K562 (cell line): ENCODE results near the gene SLC25A51. TPM values are rescaled to one million over a fixed set of nuclear protein-coding genes. Genes with fewer than 3 reads are reported as not detected.

Source experiments
- ATAC-seq: fragments of 200-7000 bp; cut with Tn5 transposase; 3 replicates; pipeline ENCODE4 v1.9.1; 2020; ENCODE audit warnings: moderate library complexity
- BruUV-seq: library from RNA; stranded (reverse); fragments of 400-500 nt; replicated peaks from 2 replicates; lab custom pipeline; 2021; lab: Mats Ljungman, UMichigan
- CTCF ChIA-PET: fragments of 300-600 bp; formaldehyde crosslinking; extraction: SDS; loops from one replicate; lab custom pipeline; 2021; ENCODE audit warnings: low intra/inter-chr PET ratio; lab: Yijun Ruan, JAX
- POLR2A ChIA-PET: fragments of 300-600, 350-650 bp; sonication (Branson Sonifier 250); formaldehyde crosslinking; extraction: SDS; loops from one replicate; lab custom pipeline; 2021; ENCODE audit warnings: antibody characterized with exemption, inconsistent platforms; lab: Yijun Ruan, JAX
- DNase-seq, 4 experiments: peaks; one replicate each; pipeline versions ENCODE4 v3.0.0 to v3.0.0-alpha.2; 2011 to 2018; ENCODE audit warnings: low spot score in 3 of 4, mixed read lengths in 3 of 4; ENCODE audit errors: extremely low read depth in 1 of 4
- FAIRE-seq: peaks from 2 replicates; lab custom pipeline; 2011; peaks lifted over from hg19 to GRCh38; lab: Jason Lieb, UNC
- H2AFZ ChIP-seq: 2 replicates; pipeline ENCODE4 v1.6.0; 2011; ENCODE audit warnings: low read depth, low read length, control low read depth, inconsistent platforms
- H3K27ac ChIP-seq: fragments of 200-600 bp; 3 replicates; pipeline ENCODE4 v1.8.0; 2011; ENCODE audit warnings: low read depth, mild to moderate bottlenecking, control low read depth, inconsistent platforms, low read length, moderate library complexity, mixed read lengths; ENCODE audit errors: extremely low read depth
- H3K27me3 ChIP-seq, 2 experiments: fragments of 300-600 bp in 1 of 2; 2 replicates in 1 of 2; 3 replicates in 1 of 2; pipeline versions ENCODE4 v1.6.0 to v1.8.0; 2011; ENCODE audit warnings: inconsistent platforms in 2 of 2, low read length in 2 of 2, mild to moderate bottlenecking in 1 of 2, mixed read lengths in 1 of 2, moderate library complexity in 1 of 2; ENCODE audit not compliant: control insufficient read depth in 2 of 2, insufficient read depth in 2 of 2
- H3K36me3 ChIP-seq: fragments of 300-600 bp; 3 replicates; pipeline ENCODE4 v1.8.0; 2011; ENCODE audit warnings: mild to moderate bottlenecking, low read length, inconsistent platforms; ENCODE audit not compliant: control insufficient read depth, insufficient read depth
- H3K4me1 ChIP-seq, 2 experiments: fragments of 200-600 bp in 1 of 2; replicated peaks in 1 of 2; 2 replicates in 1 of 2; 3 replicates in 1 of 2; pipeline versions ENCODE4 v1.5.1 to v1.8.0; 2011; ENCODE audit warnings: inconsistent platforms in 2 of 2, low read length in 2 of 2, mild to moderate bottlenecking in 1 of 2, mixed read lengths in 1 of 2, moderate library complexity in 1 of 2; ENCODE audit not compliant: control insufficient read depth in 2 of 2, insufficient read depth in 2 of 2
- H3K4me2 ChIP-seq: 2 replicates; pipeline ENCODE4 v1.6.1; 2011; ENCODE audit warnings: low read length, control low read depth, inconsistent platforms, mixed read lengths; ENCODE audit not compliant: insufficient read depth
- H3K4me3 ChIP-seq: fragments of 200-600 bp; sonication (generic), shearing (Covaris generic); 2 replicates; pipeline ENCODE4 v1.5.1; 2016; ENCODE audit warnings: control low read depth, inconsistent platforms
- H3K79me2 ChIP-seq: fragments of 200-600 bp; 3 replicates; pipeline ENCODE4 v1.8.0; 2011; ENCODE audit warnings: low read length, inconsistent platforms; ENCODE audit not compliant: control insufficient read depth, insufficient read depth
- H3K9ac ChIP-seq, 2 experiments: 2 replicates each; pipeline versions ENCODE4 v1.6.0 to v1.6.1; 2011; ENCODE audit warnings: low read depth in 2 of 2, low read length in 2 of 2, control low read depth in 1 of 2, inconsistent platforms in 1 of 2, mild to moderate bottlenecking in 1 of 2, mixed read lengths in 1 of 2; ENCODE audit not compliant: insufficient read depth in 1 of 2
- H3K9me1 ChIP-seq: one replicate; pipeline ENCODE4 v1.6.0; 2011; ENCODE audit warnings: inconsistent platforms, mild to moderate bottlenecking, low read length, moderate library complexity; ENCODE audit not compliant: control insufficient read depth, insufficient read depth
- H3K9me3 ChIP-seq: replicated peaks from 2 replicates; pipeline ENCODE4 v1.5.1; 2011; ENCODE audit warnings: low read depth, low read length, inconsistent platforms; ENCODE audit not compliant: control insufficient read depth, insufficient read depth
- H4K20me1 ChIP-seq: replicated peaks from 2 replicates; pipeline ENCODE4 v1.6.1; 2011; ENCODE audit warnings: low read length, inconsistent platforms, mixed read lengths; ENCODE audit not compliant: control insufficient read depth, insufficient read depth
- CBX3 ChIP-seq, 2 experiments: IDR thresholded peaks; 1 replicate in 1 of 2; 2 replicates in 1 of 2; pipeline ENCODE4 v1.6.1; 2012; ENCODE audit warnings: inconsistent platforms in 2 of 2, low read length in 2 of 2, borderline replicate concordance in 1 of 2, control low read depth in 1 of 2
- GATA2 ChIP-seq: sonication (generic); formaldehyde crosslinking; IDR thresholded peaks from 2 replicates; pipeline ENCODE4 v1.4.0; 2020; ENCODE audit warnings: mild to moderate bottlenecking, missing genetic modification reagents
- IRF2 ChIP-seq: sonication (generic); formaldehyde crosslinking; IDR thresholded peaks from 2 replicates; pipeline ENCODE4 v1.8.1; 2022; ENCODE audit warnings: mild to moderate bottlenecking, missing genetic modification reagents
- L3MBTL2 ChIP-seq: fragments of 450-650 bp; IDR thresholded peaks from 2 replicates; pipeline ENCODE4 v1.6.1; 2016; ENCODE audit warnings: mild to moderate bottlenecking, moderate library complexity
- NFIX ChIP-seq: fragments of 250-450 bp; sonication (Bioruptor Pico); IDR thresholded peaks from 2 replicates; pipeline ENCODE4 v1.4.0; 2020; ENCODE audit warnings: low read depth, mild to moderate bottlenecking, moderate library complexity
- RBBP5 ChIP-seq: fragments of 200-600 bp; sonication (generic); IDR thresholded peaks from 2 replicates; pipeline ENCODE4 v1.6.1; 2012; ENCODE audit warnings: borderline replicate concordance, mild to moderate bottlenecking, low read length, control low read depth, inconsistent platforms; ENCODE audit not compliant: insufficient read depth, poor library complexity, severe bottlenecking
- RBM25 ChIP-seq: fragments of 200-400 bp; formaldehyde crosslinking; IDR thresholded peaks from 2 replicates; pipeline ENCODE4 v1.6.1; 2018; ENCODE audit warnings: low read length, low read depth, moderate library complexity; ENCODE audit not compliant: severe bottlenecking
- RCOR1 ChIP-seq, 2 experiments: IDR thresholded peaks; 2 replicates each; pipeline ENCODE4 v1.6.1; 2012; ENCODE audit warnings: low read depth in 2 of 2, low read length in 2 of 2, borderline replicate concordance in 1 of 2, improper control_type of control experiment in 1 of 2
- SNIP1 ChIP-seq: fragments of 450-650 bp; IDR thresholded peaks from 2 replicates; pipeline ENCODE4 v1.7.1; 2017; ENCODE audit warnings: low read depth, mild to moderate bottlenecking
- TEAD4 ChIP-seq, 2 experiments: sonication (generic) in 1 of 2; formaldehyde crosslinking in 1 of 2; IDR thresholded peaks; 2 replicates each; pipeline versions ENCODE4 v1.6.1 to v1.8.0; 2012 to 2022; ENCODE audit warnings: borderline replicate concordance in 1 of 2, inconsistent platforms in 1 of 2, low read length in 1 of 2, mild to moderate bottlenecking in 1 of 2, missing genetic modification reagents in 1 of 2
- ZBTB17 ChIP-seq: fragments of 450-650 bp; formaldehyde crosslinking; IDR thresholded peaks from 2 replicates; pipeline ENCODE4 v1.4.0; 2020; ENCODE audit warnings: mild to moderate bottlenecking
- ZNF75A ChIP-seq: fragments of 450-650 bp; formaldehyde crosslinking; IDR thresholded peaks from 2 replicates; pipeline ENCODE4 v1.4.0; 2020; ENCODE audit warnings: mild to moderate bottlenecking
- WGBS: fragments of 100-300 bp; shearing (Covaris generic); methylation state at CpG from one replicate; pipeline ENCODE4 v1.1.6; 2016; ENCODE audit warnings: low coverage, mixed read lengths; ENCODE audit not compliant: insufficient coverage; ENCODE audit errors: missing lambda C conversion rate; 5-methylcytosine and 5-hydroxymethylcytosine counted together
- in situ Hi-C: fragments of 300-500 bp; cut with MboI; formaldehyde crosslinking; loops from 4 replicates; pipeline ENCODE4 v1.15.0; 2018; ENCODE audit warnings: inconsistent platforms, mixed read lengths
- intact Hi-C: fragments of 100-400 bp; cut with micrococcal nuclease; formaldehyde crosslinking; loops from 2 replicates; pipeline ENCODE4 v1.14.2; 2022
- polyA plus RNA-seq, 8 experiments: library from polyadenylated mRNA; depleted of rRNA in 4 of 8; stranded (reverse) in 5 of 8; unstranded in 3 of 8; fragments of >200 nt; fragmentation: Nextera tagmentation in 2 of 8; fragmentation: Illumina TruSeq in 1 of 8; extraction: Ambion mirVana in 2 of 8; extraction: Trizol in 1 of 8; gene quantifications; 2 replicates each; pipeline versions ENCODE4 v1.2.1 to v1.2.3, GENCODE V29; 2011 to 2014; ENCODE audit warnings: inconsistent platforms in 1 of 8, missing spikeins in 1 of 8
- total RNA-seq, 7 experiments: library from RNA; depleted of rRNA in 6 of 7; stranded (reverse); fragments of >200 nt in 6 of 7; fragmentation: Illumina TruSeq in 2 of 7; extraction: Trizol in 2 of 7; gene quantifications; 2 replicates each; pipeline versions ENCODE4 v1.2.1 to v1.2.3, GENCODE V29; 2011 to 2021; ENCODE audit warnings: low replicate concordance in 1 of 7
- TF ChIP-seq, protein P1 (sequence below), 3 experiments: fragments of 200-800 bp in 1 of 3; fragments of 250-450 bp in 1 of 3; fragments of 450-650 bp in 1 of 3; sonication (Bioruptor Pico) in 1 of 3; sonication (Bioruptor generic) in 1 of 3; formaldehyde crosslinking in 1 of 3; IDR thresholded peaks; 2 replicates each; pipeline versions ENCODE4 v1.6.1 to v1.8.0; 2016 to 2022; ENCODE audit warnings: mild to moderate bottlenecking in 2 of 3, missing genetic modification characterization in 2 of 3, missing compliant biosample characterization in 1 of 3, moderate library complexity in 1 of 3
- TF ChIP-seq, protein P2 (sequence below): fragments of 450-650 bp; IDR thresholded peaks from 2 replicates; pipeline ENCODE4 v1.6.1; 2016; ENCODE audit warnings: antibody characterized with exemption

The SLC25A51 gene
- total and polyA plus RNA-seq, 9 of the 15 experiments (the other 6 are each of a cell fraction or from before 2014, with no cell fraction given), result 9.1 to 40.7 (median 24.5) TPM

DNA sequence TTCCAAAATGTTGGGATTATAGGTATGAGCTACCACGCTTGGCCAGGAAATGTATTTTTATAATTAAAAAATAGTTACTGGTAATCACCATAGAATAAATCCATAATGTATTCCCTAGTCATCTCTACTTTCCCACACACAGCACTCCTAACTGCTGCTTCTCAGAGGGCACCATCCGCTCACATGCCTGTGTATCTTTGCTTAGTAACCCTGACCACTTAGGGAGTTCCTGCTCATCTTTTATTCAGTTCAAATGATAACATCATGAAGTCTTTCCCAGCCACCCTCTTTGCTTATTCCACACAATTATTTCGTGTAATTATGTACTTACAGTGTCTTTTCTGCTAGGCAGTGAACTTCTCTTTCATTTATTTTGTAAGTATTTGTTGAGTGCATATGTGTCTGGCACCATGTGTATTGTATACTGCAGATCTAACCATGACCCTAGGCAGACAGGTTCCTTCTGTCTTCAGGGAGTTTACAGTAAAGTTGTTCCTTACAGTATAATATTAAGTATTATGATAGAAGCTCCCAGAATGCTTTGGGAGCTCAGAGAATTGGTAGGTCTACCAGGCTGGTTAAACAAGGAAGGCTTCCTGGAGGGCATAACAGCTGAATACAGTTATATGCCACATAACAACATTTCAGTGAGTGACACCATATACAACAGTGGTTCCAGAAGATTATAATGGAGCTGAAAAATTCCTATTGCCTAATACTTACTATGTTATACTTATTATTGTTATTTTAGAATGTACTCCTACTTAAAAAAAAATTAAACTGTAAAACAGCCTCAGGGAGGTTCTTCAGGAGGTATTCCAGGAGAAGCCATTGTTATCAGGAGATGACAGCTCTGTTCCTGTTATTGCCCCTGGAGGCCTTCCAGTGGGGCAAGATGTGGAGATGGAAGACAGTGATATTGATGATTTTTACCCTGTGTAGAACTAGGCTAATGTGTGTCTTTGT lies 64.1 kb downstream of the SLC25A51 start:
- ATAC-seq, result peak; percentile 87
- Histone ChIP-seq H3K4me2 (peak overlapping the region; percentile 66), H3K79me2 (peaks cover 32% of the 10 kb centered on the region), H3K27ac (peak overlapping the region; percentile 87), H3K9ac (peak overlapping the region in 1 of 2 experiments; percentile 50; a peak in 2 of 4 replicates), H3K9me3 (no peaks in the 10 kb centered on the region), H3K27me3 (no peaks in the 10 kb centered on the region), H2AFZ (peak overlapping the region; percentile 61), H4K20me1 (no peaks in the 10 kb centered on the region), H3K4me3 (no peak overlapping the region), H3K9me1 (no peaks in the 10 kb centered on the region), H3K36me3 (peaks cover 40% of the 10 kb centered on the region), H3K4me1 (peaks cover 14 to 20% of the 10 kb centered on the region in 2 experiments)
- POLR2A ChIA-PET, result interaction anchor here (0.6 to 2.4 kb wide), 11 partner anchors 10 to 377 kb away, joined by 3 to 12 read pairs (median 4); no protein-coding TSS in a partner anchor
- 29% methylated on average over 3 of the region's 3 CpGs for WGBS
- FAIRE-seq, result peak; percentile 85
- CTCF ChIA-PET, result no interaction called here
- intact Hi-C loops (loop anchor here (5.0 kb wide), 1 partner anchor 37 kb away; the partner anchor contains the start of gene DCAF10), in situ Hi-C loops (no loop called here)
- peak in 3 of 4 experiments; percentile 37 to 83 (median 46) for DNase-seq
- no TSS peak for BruUV-seq
- TF ChIP-seq, protein P1, sequence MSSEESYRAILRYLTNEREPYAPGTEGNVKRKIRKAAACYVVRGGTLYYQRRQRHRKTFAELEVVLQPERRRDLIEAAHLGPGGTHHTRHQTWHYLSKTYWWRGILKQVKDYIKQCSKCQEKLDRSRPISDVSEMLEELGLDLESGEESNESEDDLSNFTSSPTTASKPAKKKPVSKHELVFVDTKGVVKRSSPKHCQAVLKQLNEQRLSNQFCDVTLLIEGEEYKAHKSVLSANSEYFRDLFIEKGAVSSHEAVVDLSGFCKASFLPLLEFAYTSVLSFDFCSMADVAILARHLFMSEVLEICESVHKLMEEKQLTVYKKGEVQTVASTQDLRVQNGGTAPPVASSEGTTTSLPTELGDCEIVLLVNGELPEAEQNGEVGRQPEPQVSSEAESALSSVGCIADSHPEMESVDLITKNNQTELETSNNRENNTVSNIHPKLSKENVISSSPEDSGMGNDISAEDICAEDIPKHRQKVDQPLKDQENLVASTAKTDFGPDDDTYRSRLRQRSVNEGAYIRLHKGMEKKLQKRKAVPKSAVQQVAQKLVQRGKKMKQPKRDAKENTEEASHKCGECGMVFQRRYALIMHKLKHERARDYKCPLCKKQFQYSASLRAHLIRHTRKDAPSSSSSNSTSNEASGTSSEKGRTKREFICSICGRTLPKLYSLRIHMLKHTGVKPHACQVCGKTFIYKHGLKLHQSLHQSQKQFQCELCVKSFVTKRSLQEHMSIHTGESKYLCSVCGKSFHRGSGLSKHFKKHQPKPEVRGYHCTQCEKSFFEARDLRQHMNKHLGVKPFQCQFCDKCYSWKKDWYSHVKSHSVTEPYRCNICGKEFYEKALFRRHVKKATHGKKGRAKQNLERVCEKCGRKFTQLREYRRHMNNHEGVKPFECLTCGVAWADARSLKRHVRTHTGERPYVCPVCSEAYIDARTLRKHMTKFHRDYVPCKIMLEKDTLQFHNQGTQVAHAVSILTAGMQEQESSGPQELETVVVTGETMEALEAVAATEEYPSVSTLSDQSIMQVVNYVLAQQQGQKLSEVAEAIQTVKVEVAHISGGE (CRISPR knock-in tag; IDR thresholded peaks at IDR 0.05), result peak in 1 of 3 experiments; percentile 1; a peak in 1 of 6 replicates
- TF ChIP-seq GATA2 (CRISPR knock-in tag), result 0 out of 2 replicates have a peak, but pooled peaks have one; percentile 28
- TF ChIP-seq CBX3 (IDR thresholded peaks at IDR 0.05; ENCODE audit: borderline replicate concordance in 1 of 2, low read length in 2 of 2), result 0 out of 3 replicates have a peak, but pooled peaks of 1 of the 2 experiments have one; percentile 6
- TF ChIP-seq IRF2 (CRISPR knock-in tag), result no peak
- 0 out of 2 replicates have a peak, but pooled peaks have one; percentile 17 for TF ChIP-seq ZNF75A (CRISPR knock-in tag)
- no peak for TF ChIP-seq RBM25
- peak; percentile 4; the same call in 1 of the 2 replicates for TF ChIP-seq L3MBTL2
- TF ChIP-seq RBBP5, result peak; percentile 10
- TF ChIP-seq NFIX, result no peak
- peak; percentile 65 for TF ChIP-seq TEAD4 (IDR thresholded peaks at IDR 0.05; ENCODE audit: low read length)
- no peak for TF ChIP-seq TEAD4 (CRISPR knock-in tag; IDR thresholded peaks at IDR 0.05; ENCODE audit: borderline replicate concordance)
- no peak for TF ChIP-seq ZBTB17 (CRISPR knock-in tag)
- TF ChIP-seq SNIP1, result no peak
- TF ChIP-seq RCOR1 (IDR thresholded peaks at IDR 0.05; ENCODE audit: borderline replicate concordance in 1 of 2, low read depth in 2 of 2, low read length in 2 of 2), result peak in 1 of 2 experiments; percentile 79; a peak in 2 of 4 replicates
- TF ChIP-seq, protein P2, sequence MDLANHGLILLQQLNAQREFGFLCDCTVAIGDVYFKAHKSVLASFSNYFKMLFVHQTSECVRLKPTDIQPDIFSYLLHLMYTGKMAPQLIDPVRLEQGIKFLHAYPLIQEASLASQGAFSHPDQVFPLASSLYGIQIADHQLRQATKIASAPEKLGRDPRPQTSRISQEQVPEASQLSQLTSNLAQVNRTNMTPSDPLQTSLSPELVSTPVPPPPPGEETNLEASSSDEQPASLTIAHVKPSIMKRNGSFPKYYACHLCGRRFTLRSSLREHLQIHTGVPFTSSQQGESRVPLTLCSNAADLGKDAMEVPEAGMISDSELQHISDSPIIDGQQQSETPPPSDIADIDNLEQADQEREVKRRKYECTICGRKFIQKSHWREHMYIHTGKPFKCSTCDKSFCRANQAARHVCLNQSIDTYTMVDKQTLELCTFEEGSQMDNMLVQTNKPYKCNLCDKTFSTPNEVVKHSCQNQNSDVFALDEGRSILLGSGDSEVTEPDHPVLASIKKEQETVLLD, result peak; percentile 67; the same call in 1 of the 2 replicates
